Uterus (tissue), 2 donors: ENCODE results near the gene ANKRD11.

Experiments
- CTCF ChIP-seq, 4 experiments: fragments of 200-600 bp in 2 of 4; fragments of 450-650 bp in 2 of 4; sonication (generic) in 2 of 4; IDR thresholded peaks; one replicate each; pipeline ENCODE4 v1.5.1; 2016 to 2019; ENCODE audit warnings: antibody characterized with exemption in 4 of 4, mild to moderate bottlenecking in 2 of 4, moderate library complexity in 1 of 4
- POLR2A ChIP-seq, 2 donors: fragments of 450-650 bp; IDR thresholded peaks; one replicate each; pipeline ENCODE4 v1.6.1; 2016; ENCODE audit warnings: antibody characterized with exemption in 2 of 2, mild to moderate bottlenecking in 1 of 2, moderate library complexity in 1 of 2

GRCh38 chr16:89233678-89234490, 256.5 kb downstream of the ANKRD11 start:
- TF ChIP-seq CTCF (IDR thresholded peaks at IDR 0.05) = no peak
- no peak for TF ChIP-seq POLR2A (IDR thresholded peaks at IDR 0.05)
